HepG2 (cell line): ENCODE data around the gene TMED6. TPM values are rescaled to one million over a fixed set of nuclear protein-coding genes. Genes with fewer than 3 reads are reported as not detected.
A peak's percentile ranks its signal among the peaks of the same experiment; 100 is the strongest.

ENCODE experiments used
- JDP2 ChIP-seq: sonication (generic); formaldehyde crosslinking; IDR thresholded peaks from 2 replicates; pipeline ENCODE4 v1.8.1; 2022; ENCODE audit warnings: missing genetic modification reagents, borderline replicate concordance
- NBN ChIP-seq: fragments of 450-650 bp; conservative IDR thresholded peaks from 2 replicates; pipeline ENCODE4 v1.6.1; 2017
- NR2F1 ChIP-seq, 2 experiments: fragments of 450-650 bp in 1 of 2; formaldehyde crosslinking in 1 of 2; IDR thresholded peaks; 2 replicates each; pipeline versions ENCODE4 v1.5.0 to v1.6.1; 2016 to 2020; ENCODE audit warnings: mild to moderate bottlenecking in 1 of 2, missing compliant biosample characterization in 1 of 2, missing genetic modification reagents in 1 of 2, moderate library complexity in 1 of 2
- SMC3 ChIP-seq: IDR thresholded peaks from 2 replicates; pipeline ENCODE4 v1.6.1; 2011; ENCODE audit warnings: low read length, improper control_type of control experiment
- SNAPC2 ChIP-seq: sonication (generic); formaldehyde crosslinking; IDR thresholded peaks from 2 replicates; pipeline ENCODE4 v1.8.1; 2022; ENCODE audit warnings: mild to moderate bottlenecking, missing genetic modification reagents
- SOX6 ChIP-seq, 2 experiments: fragments of 450-650 bp in 1 of 2; sonication (generic) in 1 of 2; formaldehyde crosslinking in 1 of 2; IDR thresholded peaks; 2 replicates each; pipeline versions ENCODE4 v1.4.0 to v1.6.1; 2017 to 2020; ENCODE audit warnings: antibody characterized with exemption in 1 of 2, mild to moderate bottlenecking in 1 of 2, missing genetic modification reagents in 1 of 2
- TCF7L2 ChIP-seq: IDR thresholded peaks from 2 replicates; pipeline ENCODE4 v1.6.1; 2011; ENCODE audit warnings: mild to moderate bottlenecking, low read depth, low read length, moderate library complexity
- ZNF12 ChIP-seq: sonication (generic); formaldehyde crosslinking; IDR thresholded peaks from 2 replicates; pipeline ENCODE4 v1.5.0; 2020; ENCODE audit warnings: missing genetic modification reagents
- ZNF496 ChIP-seq: sonication (generic); formaldehyde crosslinking; IDR thresholded peaks from 2 replicates; pipeline ENCODE4 v1.8.1; 2023; ENCODE audit warnings: mild to moderate bottlenecking, moderate library complexity, missing genetic modification reagents; ENCODE audit not compliant: insufficient replicate concordance
- ZNF766 ChIP-seq: sonication (generic); formaldehyde crosslinking; IDR thresholded peaks from 2 replicates; pipeline ENCODE4 v1.5.0; 2020; ENCODE audit warnings: missing genetic modification reagents, borderline replicate concordance
- ZNF841 ChIP-seq: sonication (generic); formaldehyde crosslinking; IDR thresholded peaks from 2 replicates; pipeline ENCODE4 v1.8.1; 2023; ENCODE audit warnings: missing genetic modification reagents, borderline replicate concordance
- polyA plus RNA-seq, 8 experiments: library from polyadenylated mRNA; depleted of rRNA in 3 of 8; stranded (reverse) in 7 of 8; unstranded in 1 of 8; fragments of >200 nt; fragmentation: Illumina TruSeq in 4 of 8; extraction: Trizol in 4 of 8; gene quantifications; 2 replicates each; pipeline versions ENCODE4 v1.2.1 to v1.2.3, GENCODE V29; 2011 to 2016; ENCODE audit warnings: low read depth in 4 of 8, missing spikeins in 1 of 8, mixed read lengths in 1 of 8; ENCODE audit not compliant: insufficient read depth in 1 of 8
- total RNA-seq, 5 experiments: library from RNA; depleted of rRNA; stranded (reverse); fragments of >200 nt; fragmentation: Illumina TruSeq; extraction: Trizol; gene quantifications; 2 replicates each; pipeline ENCODE4 v1.2.3, GENCODE V29; 2016; ENCODE audit warnings: low read depth in 1 of 5
- TF ChIP-seq, protein P1 (sequence below), 2 experiments: sonication (generic) in 1 of 2; formaldehyde crosslinking in 1 of 2; IDR thresholded peaks; 2 replicates each; pipeline versions ENCODE4 v1.5.1 to v1.6.1; 2011 to 2020; ENCODE audit warnings: borderline replicate concordance in 1 of 2, low read depth in 1 of 2, low read length in 1 of 2, mild to moderate bottlenecking in 1 of 2, missing genetic modification reagents in 1 of 2, moderate library complexity in 1 of 2
- TF ChIP-seq, protein P2 (sequence below): sonication (generic); formaldehyde crosslinking; IDR thresholded peaks from 2 replicates; pipeline ENCODE4 v1.4.0; 2020; ENCODE audit warnings: mild to moderate bottlenecking, missing genetic modification reagents
- TF ChIP-seq, protein P3 (sequence below): IDR thresholded peaks from 2 replicates; pipeline ENCODE4 v1.6.1; 2016; ENCODE audit warnings: missing genetic modification reagents, missing compliant biosample characterization
- TF ChIP-seq, protein P4 (sequence below): sonication (generic); formaldehyde crosslinking; IDR thresholded peaks from 2 replicates; pipeline ENCODE4 v1.9.0; 2021; ENCODE audit warnings: mild to moderate bottlenecking, missing genetic modification reagents
- TF ChIP-seq, protein P5 (sequence below): sonication (generic); IDR thresholded peaks from 2 replicates; pipeline ENCODE4 v1.6.1; 2016; ENCODE audit warnings: low read depth, borderline replicate concordance

The TMED6 gene
- total and polyA plus RNA-seq, 2 of the 13 experiments (the other 11 are each of a cell fraction or from before 2014, with no cell fraction given), result 9.8 to 14.4 TPM

DNA sequence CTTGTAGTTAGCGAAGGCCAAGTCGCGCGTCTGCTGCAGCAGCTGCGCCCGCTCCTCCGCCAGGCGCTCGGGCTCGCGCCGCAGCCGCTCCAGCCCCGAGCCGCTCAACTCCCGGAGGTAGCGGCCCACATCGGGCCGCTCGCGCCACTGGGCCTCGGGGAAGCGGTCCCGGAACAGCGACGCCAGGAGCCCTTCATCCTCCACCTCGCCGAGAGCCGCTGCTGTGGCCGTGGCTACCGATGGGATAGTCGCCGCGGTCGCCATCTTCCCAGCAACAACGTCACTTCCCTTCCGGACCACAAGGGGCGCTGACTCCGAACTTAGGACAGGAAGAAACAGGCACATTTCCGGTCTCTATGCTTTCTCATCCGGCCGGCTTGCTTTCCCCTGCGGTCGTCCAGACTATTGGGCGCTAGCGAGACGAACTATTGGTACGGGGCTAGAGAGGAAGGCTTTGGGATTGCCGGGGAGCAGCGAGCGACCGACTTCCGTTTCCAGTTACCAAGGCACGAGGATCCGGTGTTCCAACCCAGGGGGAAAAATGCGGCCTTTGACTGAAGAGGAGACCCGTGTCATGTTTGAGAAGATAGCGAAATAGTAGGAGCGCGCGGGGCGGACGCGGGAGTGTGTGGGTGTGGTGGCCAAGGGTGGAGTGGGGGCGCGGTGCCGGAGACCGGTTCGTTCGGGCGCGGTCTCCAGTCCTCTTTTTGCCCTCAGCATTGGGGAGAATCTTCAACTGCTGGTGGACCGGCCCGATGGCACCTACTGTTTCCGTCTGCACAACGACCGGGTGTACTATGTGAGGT is 12.1 kb downstream of the TMED6 start, which contains the start of the genes COG8 and NIP7 (continued):
- TF ChIP-seq, protein P1, sequence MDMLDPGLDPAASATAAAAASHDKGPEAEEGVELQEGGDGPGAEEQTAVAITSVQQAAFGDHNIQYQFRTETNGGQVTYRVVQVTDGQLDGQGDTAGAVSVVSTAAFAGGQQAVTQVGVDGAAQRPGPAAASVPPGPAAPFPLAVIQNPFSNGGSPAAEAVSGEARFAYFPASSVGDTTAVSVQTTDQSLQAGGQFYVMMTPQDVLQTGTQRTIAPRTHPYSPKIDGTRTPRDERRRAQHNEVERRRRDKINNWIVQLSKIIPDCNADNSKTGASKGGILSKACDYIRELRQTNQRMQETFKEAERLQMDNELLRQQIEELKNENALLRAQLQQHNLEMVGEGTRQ (IDR thresholded peaks at IDR 0.05; ENCODE audit: low read depth, low read length), result no peak
- TF ChIP-seq, protein P1 (CRISPR knock-in tag; IDR thresholded peaks at IDR 0.05; ENCODE audit: borderline replicate concordance), result no peak; the same call in 1 of the 2 replicates
- peak; percentile 86 for TF ChIP-seq SNAPC2
- TF ChIP-seq, protein P2, sequence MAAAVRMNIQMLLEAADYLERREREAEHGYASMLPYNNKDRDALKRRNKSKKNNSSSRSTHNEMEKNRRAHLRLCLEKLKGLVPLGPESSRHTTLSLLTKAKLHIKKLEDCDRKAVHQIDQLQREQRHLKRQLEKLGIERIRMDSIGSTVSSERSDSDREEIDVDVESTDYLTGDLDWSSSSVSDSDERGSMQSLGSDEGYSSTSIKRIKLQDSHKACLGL (CRISPR knock-in tag), result peak; percentile 90; the same call in 1 of the 2 replicates
- TF ChIP-seq SOX6 (IDR thresholded peaks at IDR 0.05), result no peak
- TF ChIP-seq SOX6 (CRISPR knock-in tag; IDR thresholded peaks at IDR 0.05), result peak; percentile 83
- no peak for TF ChIP-seq TCF7L2
- no peak for TF ChIP-seq ZNF496 (CRISPR knock-in tag)
- TF ChIP-seq JDP2 (CRISPR knock-in tag), result peak; percentile 21; the same call in 1 of the 2 replicates
- no peak for TF ChIP-seq NBN
- no peak for TF ChIP-seq ZNF841
- TF ChIP-seq NR2F1 (CRISPR knock-in tag; IDR thresholded peaks at IDR 0.05), result no peak
- no peak for TF ChIP-seq SMC3
- TF ChIP-seq, protein P3, sequence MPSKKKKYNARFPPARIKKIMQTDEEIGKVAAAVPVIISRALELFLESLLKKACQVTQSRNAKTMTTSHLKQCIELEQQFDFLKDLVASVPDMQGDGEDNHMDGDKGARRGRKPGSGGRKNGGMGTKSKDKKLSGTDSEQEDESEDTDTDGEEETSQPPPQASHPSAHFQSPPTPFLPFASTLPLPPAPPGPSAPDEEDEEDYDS (CRISPR knock-in tag), result peak; percentile 90
- peak; percentile 83; the same call in 1 of the 2 replicates for TF ChIP-seq ZNF12
- TF ChIP-seq, protein P4, sequence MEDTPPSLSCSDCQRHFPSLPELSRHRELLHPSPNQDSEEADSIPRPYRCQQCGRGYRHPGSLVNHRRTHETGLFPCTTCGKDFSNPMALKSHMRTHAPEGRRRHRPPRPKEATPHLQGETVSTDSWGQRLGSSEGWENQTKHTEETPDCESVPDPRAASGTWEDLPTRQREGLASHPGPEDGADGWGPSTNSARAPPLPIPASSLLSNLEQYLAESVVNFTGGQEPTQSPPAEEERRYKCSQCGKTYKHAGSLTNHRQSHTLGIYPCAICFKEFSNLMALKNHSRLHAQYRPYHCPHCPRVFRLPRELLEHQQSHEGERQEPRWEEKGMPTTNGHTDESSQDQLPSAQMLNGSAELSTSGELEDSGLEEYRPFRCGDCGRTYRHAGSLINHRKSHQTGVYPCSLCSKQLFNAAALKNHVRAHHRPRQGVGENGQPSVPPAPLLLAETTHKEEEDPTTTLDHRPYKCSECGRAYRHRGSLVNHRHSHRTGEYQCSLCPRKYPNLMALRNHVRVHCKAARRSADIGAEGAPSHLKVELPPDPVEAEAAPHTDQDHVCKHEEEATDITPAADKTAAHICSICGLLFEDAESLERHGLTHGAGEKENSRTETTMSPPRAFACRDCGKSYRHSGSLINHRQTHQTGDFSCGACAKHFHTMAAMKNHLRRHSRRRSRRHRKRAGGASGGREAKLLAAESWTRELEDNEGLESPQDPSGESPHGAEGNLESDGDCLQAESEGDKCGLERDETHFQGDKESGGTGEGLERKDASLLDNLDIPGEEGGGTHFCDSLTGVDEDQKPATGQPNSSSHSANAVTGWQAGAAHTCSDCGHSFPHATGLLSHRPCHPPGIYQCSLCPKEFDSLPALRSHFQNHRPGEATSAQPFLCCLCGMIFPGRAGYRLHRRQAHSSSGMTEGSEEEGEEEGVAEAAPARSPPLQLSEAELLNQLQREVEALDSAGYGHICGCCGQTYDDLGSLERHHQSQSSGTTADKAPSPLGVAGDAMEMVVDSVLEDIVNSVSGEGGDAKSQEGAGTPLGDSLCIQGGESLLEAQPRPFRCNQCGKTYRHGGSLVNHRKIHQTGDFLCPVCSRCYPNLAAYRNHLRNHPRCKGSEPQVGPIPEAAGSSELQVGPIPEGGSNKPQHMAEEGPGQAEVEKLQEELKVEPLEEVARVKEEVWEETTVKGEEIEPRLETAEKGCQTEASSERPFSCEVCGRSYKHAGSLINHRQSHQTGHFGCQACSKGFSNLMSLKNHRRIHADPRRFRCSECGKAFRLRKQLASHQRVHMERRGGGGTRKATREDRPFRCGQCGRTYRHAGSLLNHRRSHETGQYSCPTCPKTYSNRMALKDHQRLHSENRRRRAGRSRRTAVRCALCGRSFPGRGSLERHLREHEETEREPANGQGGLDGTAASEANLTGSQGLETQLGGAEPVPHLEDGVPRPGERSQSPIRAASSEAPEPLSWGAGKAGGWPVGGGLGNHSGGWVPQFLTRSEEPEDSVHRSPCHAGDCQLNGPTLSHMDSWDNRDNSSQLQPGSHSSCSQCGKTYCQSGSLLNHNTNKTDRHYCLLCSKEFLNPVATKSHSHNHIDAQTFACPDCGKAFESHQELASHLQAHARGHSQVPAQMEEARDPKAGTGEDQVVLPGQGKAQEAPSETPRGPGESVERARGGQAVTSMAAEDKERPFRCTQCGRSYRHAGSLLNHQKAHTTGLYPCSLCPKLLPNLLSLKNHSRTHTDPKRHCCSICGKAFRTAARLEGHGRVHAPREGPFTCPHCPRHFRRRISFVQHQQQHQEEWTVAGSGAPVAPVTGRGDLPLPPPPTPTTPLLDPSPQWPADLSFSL (CRISPR knock-in tag), result no peak
- peak; percentile 78; the same call in 1 of the 2 replicates for TF ChIP-seq ZNF766 (CRISPR knock-in tag)
- TF ChIP-seq, protein P5, sequence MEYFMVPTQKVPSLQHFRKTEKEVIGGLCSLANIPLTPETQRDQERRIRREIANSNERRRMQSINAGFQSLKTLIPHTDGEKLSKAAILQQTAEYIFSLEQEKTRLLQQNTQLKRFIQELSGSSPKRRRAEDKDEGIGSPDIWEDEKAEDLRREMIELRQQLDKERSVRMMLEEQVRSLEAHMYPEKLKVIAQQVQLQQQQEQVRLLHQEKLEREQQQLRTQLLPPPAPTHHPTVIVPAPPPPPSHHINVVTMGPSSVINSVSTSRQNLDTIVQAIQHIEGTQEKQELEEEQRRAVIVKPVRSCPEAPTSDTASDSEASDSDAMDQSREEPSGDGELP, result peak; percentile 23; the same call in 1 of the 2 replicates
